Measurements from ENCODE around the gene GARIN6. TPM values are rescaled to one million over a fixed set of nuclear protein-coding genes. Genes with fewer than 3 reads are reported as not detected.

Gene GARIN6
- not detected for total RNA-seq (2021; ENCODE audit: unreplicated experiment)
- not detected in 2 replicates for polyA plus RNA-seq (2012)
- Bru-seq, nascent RNA: not detected
- not detected for BruChase-seq, experiment 1, labeled RNA remaining after a 6-hour chase
- not detected for BruChase-seq, experiment 2, labeled RNA remaining after a 2-hour chase
- long read RNA-seq: 0 reads

DNA sequence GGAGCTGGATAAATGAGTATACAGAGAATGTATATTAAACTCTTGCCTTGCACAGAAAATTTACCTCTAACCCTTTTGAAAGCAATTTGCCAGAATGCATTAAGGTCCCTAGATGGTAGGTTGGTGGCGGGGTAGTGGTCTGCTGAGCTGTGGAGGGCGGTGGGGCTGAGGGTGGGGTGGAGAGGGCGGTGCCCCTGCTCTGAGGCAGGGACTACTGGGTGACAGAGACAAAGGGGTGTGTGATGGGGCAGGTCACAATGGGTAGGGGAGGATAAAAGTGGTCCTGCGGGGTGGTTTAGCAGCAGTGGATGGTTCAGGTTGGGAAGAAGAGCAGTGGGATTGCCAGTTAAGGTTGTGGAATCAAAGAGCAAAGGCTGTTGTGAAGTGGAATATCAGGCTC lies at the start of gene GARIN6:
GARIN6 (plus strand) TSS at position 301 of the 400 bp plus-strand sequence. CDS start 422 bp downstream, outside the sequence.
- no peak within 1 kb of the TSS for H3K4me3 ChIP-seq (replicated peaks in 1 of 2; ENCODE audit: low read depth in 1 of 2, low read length in 2 of 2)
- no peak for TF ChIP-seq ATF3 (IDR thresholded peaks at IDR 0.05)
- TF ChIP-seq EZH2 (IDR thresholded peaks at IDR 0.05): no peak
- TF ChIP-seq, protein P1, sequence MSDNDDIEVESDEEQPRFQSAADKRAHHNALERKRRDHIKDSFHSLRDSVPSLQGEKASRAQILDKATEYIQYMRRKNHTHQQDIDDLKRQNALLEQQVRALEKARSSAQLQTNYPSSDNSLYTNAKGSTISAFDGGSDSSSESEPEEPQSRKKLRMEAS (IDR thresholded peaks at IDR 0.05): no peak
- TF ChIP-seq ELF1 (IDR thresholded peaks at IDR 0.05; ENCODE audit: borderline replicate concordance, low read depth): no peak
- TF ChIP-seq CBX3 (IDR thresholded peaks at IDR 0.05; ENCODE audit: low read depth): no peak
- no peak for TF ChIP-seq SIN3A (IDR thresholded peaks at IDR 0.05; ENCODE audit: low read depth)
- no peak for TF ChIP-seq POLR2A (IDR thresholded peaks at IDR 0.05; ENCODE audit: borderline replicate concordance, extremely low read depth, insufficient read depth, insufficient read length)
- no peak for TF ChIP-seq POLR2AphosphoS5 (IDR thresholded peaks at IDR 0.05; ENCODE audit: low read depth, low read length)
- no peak for TF ChIP-seq EGR1 (IDR thresholded peaks at IDR 0.05; ENCODE audit: low read depth)
- no peak for TF ChIP-seq TCF7L2 (IDR thresholded peaks at IDR 0.05; ENCODE audit: borderline replicate concordance, extremely low read depth, insufficient read depth, insufficient read length)
- TF ChIP-seq, protein P2, sequence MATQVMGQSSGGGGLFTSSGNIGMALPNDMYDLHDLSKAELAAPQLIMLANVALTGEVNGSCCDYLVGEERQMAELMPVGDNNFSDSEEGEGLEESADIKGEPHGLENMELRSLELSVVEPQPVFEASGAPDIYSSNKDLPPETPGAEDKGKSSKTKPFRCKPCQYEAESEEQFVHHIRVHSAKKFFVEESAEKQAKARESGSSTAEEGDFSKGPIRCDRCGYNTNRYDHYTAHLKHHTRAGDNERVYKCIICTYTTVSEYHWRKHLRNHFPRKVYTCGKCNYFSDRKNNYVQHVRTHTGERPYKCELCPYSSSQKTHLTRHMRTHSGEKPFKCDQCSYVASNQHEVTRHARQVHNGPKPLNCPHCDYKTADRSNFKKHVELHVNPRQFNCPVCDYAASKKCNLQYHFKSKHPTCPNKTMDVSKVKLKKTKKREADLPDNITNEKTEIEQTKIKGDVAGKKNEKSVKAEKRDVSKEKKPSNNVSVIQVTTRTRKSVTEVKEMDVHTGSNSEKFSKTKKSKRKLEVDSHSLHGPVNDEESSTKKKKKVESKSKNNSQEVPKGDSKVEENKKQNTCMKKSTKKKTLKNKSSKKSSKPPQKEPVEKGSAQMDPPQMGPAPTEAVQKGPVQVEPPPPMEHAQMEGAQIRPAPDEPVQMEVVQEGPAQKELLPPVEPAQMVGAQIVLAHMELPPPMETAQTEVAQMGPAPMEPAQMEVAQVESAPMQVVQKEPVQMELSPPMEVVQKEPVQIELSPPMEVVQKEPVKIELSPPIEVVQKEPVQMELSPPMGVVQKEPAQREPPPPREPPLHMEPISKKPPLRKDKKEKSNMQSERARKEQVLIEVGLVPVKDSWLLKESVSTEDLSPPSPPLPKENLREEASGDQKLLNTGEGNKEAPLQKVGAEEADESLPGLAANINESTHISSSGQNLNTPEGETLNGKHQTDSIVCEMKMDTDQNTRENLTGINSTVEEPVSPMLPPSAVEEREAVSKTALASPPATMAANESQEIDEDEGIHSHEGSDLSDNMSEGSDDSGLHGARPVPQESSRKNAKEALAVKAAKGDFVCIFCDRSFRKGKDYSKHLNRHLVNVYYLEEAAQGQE (IDR thresholded peaks at IDR 0.05; ENCODE audit: low read depth): no peak
- TF ChIP-seq, protein P3, sequence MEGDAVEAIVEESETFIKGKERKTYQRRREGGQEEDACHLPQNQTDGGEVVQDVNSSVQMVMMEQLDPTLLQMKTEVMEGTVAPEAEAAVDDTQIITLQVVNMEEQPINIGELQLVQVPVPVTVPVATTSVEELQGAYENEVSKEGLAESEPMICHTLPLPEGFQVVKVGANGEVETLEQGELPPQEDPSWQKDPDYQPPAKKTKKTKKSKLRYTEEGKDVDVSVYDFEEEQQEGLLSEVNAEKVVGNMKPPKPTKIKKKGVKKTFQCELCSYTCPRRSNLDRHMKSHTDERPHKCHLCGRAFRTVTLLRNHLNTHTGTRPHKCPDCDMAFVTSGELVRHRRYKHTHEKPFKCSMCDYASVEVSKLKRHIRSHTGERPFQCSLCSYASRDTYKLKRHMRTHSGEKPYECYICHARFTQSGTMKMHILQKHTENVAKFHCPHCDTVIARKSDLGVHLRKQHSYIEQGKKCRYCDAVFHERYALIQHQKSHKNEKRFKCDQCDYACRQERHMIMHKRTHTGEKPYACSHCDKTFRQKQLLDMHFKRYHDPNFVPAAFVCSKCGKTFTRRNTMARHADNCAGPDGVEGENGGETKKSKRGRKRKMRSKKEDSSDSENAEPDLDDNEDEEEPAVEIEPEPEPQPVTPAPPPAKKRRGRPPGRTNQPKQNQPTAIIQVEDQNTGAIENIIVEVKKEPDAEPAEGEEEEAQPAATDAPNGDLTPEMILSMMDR (IDR thresholded peaks at IDR 0.05 in 2 of 3, conservative IDR thresholded peaks at IDR 0.05 in 1 of 3; ENCODE audit: borderline replicate concordance in 1 of 3, insufficient read depth in 1 of 3, low read depth in 2 of 3, low read length in 2 of 3): no peak
- TF ChIP-seq ZFX (IDR thresholded peaks at IDR 0.05): no peak
- TF ChIP-seq SRF (IDR thresholded peaks at IDR 0.05; ENCODE audit: low read depth): no peak
- TF ChIP-seq, protein P4, sequence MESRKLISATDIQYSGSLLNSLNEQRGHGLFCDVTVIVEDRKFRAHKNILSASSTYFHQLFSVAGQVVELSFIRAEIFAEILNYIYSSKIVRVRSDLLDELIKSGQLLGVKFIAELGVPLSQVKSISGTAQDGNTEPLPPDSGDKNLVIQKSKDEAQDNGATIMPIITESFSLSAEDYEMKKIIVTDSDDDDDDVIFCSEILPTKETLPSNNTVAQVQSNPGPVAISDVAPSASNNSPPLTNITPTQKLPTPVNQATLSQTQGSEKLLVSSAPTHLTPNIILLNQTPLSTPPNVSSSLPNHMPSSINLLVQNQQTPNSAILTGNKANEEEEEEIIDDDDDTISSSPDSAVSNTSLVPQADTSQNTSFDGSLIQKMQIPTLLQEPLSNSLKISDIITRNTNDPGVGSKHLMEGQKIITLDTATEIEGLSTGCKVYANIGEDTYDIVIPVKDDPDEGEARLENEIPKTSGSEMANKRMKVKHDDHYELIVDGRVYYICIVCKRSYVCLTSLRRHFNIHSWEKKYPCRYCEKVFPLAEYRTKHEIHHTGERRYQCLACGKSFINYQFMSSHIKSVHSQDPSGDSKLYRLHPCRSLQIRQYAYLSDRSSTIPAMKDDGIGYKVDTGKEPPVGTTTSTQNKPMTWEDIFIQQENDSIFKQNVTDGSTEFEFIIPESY (IDR thresholded peaks at IDR 0.05; ENCODE audit: extremely low read depth, insufficient replicate concordance, low read length): no peak
- no peak for TF ChIP-seq YY1 (IDR thresholded peaks at IDR 0.05; ENCODE audit: extremely low read depth, insufficient replicate concordance, low read depth, low read length)
- no peak within 1 kb of the TSS for H3K9ac ChIP-seq (ENCODE audit: low read length)
- ChIA-PET POLR2A (no interaction called here), RAD21 (ENCODE audit: low non-redundant PET in 1 of 2, low total read pairs in 2 of 2, uncharacterized antibody in 2 of 2, unreplicated experiment in 2 of 2) (no interaction called here), CTCF (no interaction called here)
- H3K79me2 ChIP-seq (ENCODE audit: insufficient read depth, low read length): no peaks in the 10 kb centered on the region
- DNase-seq (ENCODE audit: low read depth, low spot score) (no peak), ATAC-seq (no peak)
- no peaks in the 10 kb centered on the region for H3K36me3 ChIP-seq (ENCODE audit: control insufficient read depth in 1 of 2, insufficient read depth in 2 of 2, low read length in 2 of 2)
- peaks cover 8% of the 10 kb centered on the region for H3K27me3 ChIP-seq (ENCODE audit: insufficient read depth, low read length)
- no peaks in the 10 kb centered on the region for H3K9me3 ChIP-seq (ENCODE audit: control insufficient read depth in 1 of 2, insufficient read depth in 1 of 2, low read depth in 1 of 2, low read length in 2 of 2)
- H3K27ac ChIP-seq (ENCODE audit: low read depth, low read length): no peak within 1 kb of the TSS
- no peak within 1 kb of the TSS for H3K4me2 ChIP-seq (ENCODE audit: low read length)
- intact Hi-C loops (cut with micrococcal nuclease): no loop called here
- BruUV-seq (replicated peaks): no TSS peak
- H3K4me1 ChIP-seq (ENCODE audit: control insufficient read depth in 1 of 2, insufficient read depth in 2 of 2, low read length in 2 of 2): no peaks in the 10 kb centered on the region
- H3K9me2 ChIP-seq (ENCODE audit: insufficient read depth): no peaks in the 10 kb centered on the region
- H2AFZ ChIP-seq (ENCODE audit: low read depth, low read length, poor library complexity, severe bottlenecking): no peak within 1 kb of the TSS
- no peaks in the 10 kb centered on the region for H4K20me1 ChIP-seq (ENCODE audit: insufficient read depth)

Measured in HCT116 (cell line).